Transverse colon (tissue), 4 donors: ENCODE results near the gene ATRN. TPM values are rescaled to one million over a fixed set of nuclear protein-coding genes. Genes with fewer than 3 reads are reported as not detected.

Experiments
- DNase-seq: peaks from one replicate; pipeline ENCODE4 v3.0.0-alpha.2; 2019
- H3K27ac ChIP-seq, 4 donors: fragments of 200-600 bp; sonication (generic); 2 replicates each; pipeline ENCODE4 v1.5.1; 2016 to 2018; ENCODE audit warnings: inconsistent platforms in 4 of 4
- H3K27me3 ChIP-seq: fragments of 200-600 bp; sonication (generic); 2 replicates; pipeline ENCODE4 v1.5.1; 2017; ENCODE audit warnings: inconsistent platforms
- H3K36me3 ChIP-seq, 4 donors: fragments of 200-600 bp; sonication (generic); 2 replicates each; pipeline ENCODE4 v1.5.1; 2017 to 2019; ENCODE audit warnings: inconsistent platforms in 4 of 4
- H3K4me1 ChIP-seq, 4 donors: fragments of 200-600 bp; sonication (generic); 2 replicates each; pipeline ENCODE4 v1.5.1; 2017 to 2020; ENCODE audit warnings: inconsistent platforms in 4 of 4
- H3K4me3 ChIP-seq, 4 donors: fragments of 200-600 bp; sonication (generic); 1 replicate in 1 of 4; 2 replicates in 3 of 4; pipeline versions ENCODE4 v1.5.1 to v1.6.1; 2017 to 2019; ENCODE audit warnings: inconsistent platforms in 4 of 4
- H3K9me3 ChIP-seq, 2 donors: fragments of 200-600 bp; sonication (generic); 2 replicates each; pipeline ENCODE4 v1.5.1; 2017 to 2019; ENCODE audit warnings: inconsistent platforms in 2 of 2
- EP300 ChIP-seq: sonication (generic); formaldehyde crosslinking; IDR thresholded peaks from one replicate; pipeline ENCODE4 v1.6.1; 2017; ENCODE audit warnings: antibody characterized with exemption, low read depth
- POLR2A ChIP-seq: fragments of 450-650 bp; IDR thresholded peaks from one replicate; pipeline ENCODE4 v1.6.1; 2016; ENCODE audit warnings: antibody characterized with exemption, mild to moderate bottlenecking, moderate library complexity
- POLR2AphosphoS5 ChIP-seq, 3 donors: sonication (generic); formaldehyde crosslinking; IDR thresholded peaks; one replicate each; pipeline ENCODE4 v1.6.1; 2016; ENCODE audit warnings: antibody characterized with exemption in 3 of 3
- WGBS, 2 donors: methylation state at CpG; one replicate each; pipeline ENCODE4 v1.1.5; 2018; ENCODE audit warnings: low coverage in 1 of 2; 5-methylcytosine and 5-hydroxymethylcytosine counted together
- in situ Hi-C, 4 donors: fragments of 200-750 bp; cut with MboI; loops; one replicate each; pipeline versions ENCODE4 v1.15.0 to v1.15.1; 2017; ENCODE audit warnings: low sequenced_read_pairs in 3 of 4, low pct_ligation_motif_present in 1 of 4, low pct_unique_long_range_greater_than_20kb in 1 of 4
- intact Hi-C: fragments of 100-400 bp; cut with DNase I; formaldehyde crosslinking; loops from one replicate; pipeline ENCODE4 v1.15.1; 2023; ENCODE audit warnings: low total_unique reads
- total RNA-seq, 4 donors: library from RNA; depleted of rRNA; stranded (reverse); fragments of >200 nt; gene quantifications; one replicate each; pipeline ENCODE4 v1.1.0, GENCODE V29; 2016
- TF ChIP-seq, protein P1 (sequence below), 5 experiments: fragments of 200-600 bp in 3 of 5; fragments of 450-650 bp in 2 of 5; sonication (generic) in 3 of 5; IDR thresholded peaks; 1 replicate in 2 of 5; 2 replicates in 3 of 5; pipeline ENCODE4 v1.5.1; 2016 to 2017; ENCODE audit warnings: antibody characterized with exemption in 5 of 5, inconsistent platforms in 3 of 5, mild to moderate bottlenecking in 2 of 5, moderate library complexity in 1 of 5

ATRN gene
- total RNA-seq, 4 donors from 2014 or later = 6.8 to 24.7 (median 15.9) TPM

DNA sequence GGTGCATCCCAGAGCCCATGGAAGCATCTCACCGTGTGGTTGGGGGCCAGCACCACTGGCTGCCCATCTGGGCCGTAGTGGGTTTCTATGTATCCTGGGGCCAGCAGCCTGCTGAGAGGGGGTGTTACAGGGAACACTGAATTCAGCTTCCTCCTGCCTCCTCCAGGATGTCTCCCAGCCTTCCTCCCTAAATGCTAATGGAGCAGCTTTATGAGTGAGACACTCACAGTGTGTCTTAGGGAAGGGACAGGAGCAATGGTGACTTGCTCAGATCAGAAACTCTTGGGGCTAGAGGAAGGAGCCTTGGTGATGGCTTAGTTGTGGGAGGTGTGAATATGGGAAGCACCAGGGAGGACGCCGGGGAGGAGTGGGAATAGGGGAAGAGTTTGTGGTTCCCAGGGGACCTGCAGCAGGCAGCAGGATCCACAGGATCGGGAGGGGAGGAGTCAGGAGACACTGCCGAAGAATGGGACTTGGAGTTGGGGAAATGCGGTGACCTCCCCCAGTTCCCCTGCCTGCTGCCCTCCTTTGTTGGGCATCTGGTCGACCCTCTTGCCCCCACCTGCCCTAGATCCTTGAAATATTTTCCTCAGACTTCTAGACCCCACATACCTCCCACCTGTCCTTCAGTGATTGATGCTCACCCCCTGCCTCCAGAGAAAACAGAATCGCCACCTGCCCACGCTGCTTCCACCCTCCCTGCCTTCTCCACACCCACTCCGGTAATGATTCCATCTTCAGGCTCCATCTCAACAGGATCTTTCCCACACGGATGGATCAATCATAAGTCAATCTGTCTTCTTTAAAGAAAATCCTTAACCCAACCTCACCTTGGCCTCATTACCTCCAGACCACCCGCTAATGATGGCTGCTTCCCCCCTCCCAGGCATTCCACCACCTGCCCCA lies 204.4 kb downstream of the ATRN start:
- no peak overlapping the region for H3K4me3 ChIP-seq
- intact Hi-C loops (loop anchor here (1.0 kb wide), 1 partner anchor 35 kb away; no protein-coding TSS in a partner anchor), in situ Hi-C loops (loop anchor here in 1 of 4 donors (25.0 kb wide), 1 partner anchor 412 kb away; no protein-coding TSS in a partner anchor)
- DNase-seq = no peak
- TF ChIP-seq POLR2AphosphoS5 (IDR thresholded peaks at IDR 0.05) (no peak), EP300 (no peak), POLR2A (no peak)
- TF ChIP-seq, protein P1, sequence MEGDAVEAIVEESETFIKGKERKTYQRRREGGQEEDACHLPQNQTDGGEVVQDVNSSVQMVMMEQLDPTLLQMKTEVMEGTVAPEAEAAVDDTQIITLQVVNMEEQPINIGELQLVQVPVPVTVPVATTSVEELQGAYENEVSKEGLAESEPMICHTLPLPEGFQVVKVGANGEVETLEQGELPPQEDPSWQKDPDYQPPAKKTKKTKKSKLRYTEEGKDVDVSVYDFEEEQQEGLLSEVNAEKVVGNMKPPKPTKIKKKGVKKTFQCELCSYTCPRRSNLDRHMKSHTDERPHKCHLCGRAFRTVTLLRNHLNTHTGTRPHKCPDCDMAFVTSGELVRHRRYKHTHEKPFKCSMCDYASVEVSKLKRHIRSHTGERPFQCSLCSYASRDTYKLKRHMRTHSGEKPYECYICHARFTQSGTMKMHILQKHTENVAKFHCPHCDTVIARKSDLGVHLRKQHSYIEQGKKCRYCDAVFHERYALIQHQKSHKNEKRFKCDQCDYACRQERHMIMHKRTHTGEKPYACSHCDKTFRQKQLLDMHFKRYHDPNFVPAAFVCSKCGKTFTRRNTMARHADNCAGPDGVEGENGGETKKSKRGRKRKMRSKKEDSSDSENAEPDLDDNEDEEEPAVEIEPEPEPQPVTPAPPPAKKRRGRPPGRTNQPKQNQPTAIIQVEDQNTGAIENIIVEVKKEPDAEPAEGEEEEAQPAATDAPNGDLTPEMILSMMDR (IDR thresholded peaks at IDR 0.05) = no peak
- no peak overlapping the region for H3K27ac ChIP-seq
- H3K36me3 ChIP-seq = no peaks in the 10 kb centered on the region
- 27 to 55% methylated on average over 6 to 13 of the region's 13 CpGs for WGBS, 2 donors
- H3K27me3 ChIP-seq = peaks cover 60% of the 10 kb centered on the region
- H3K4me1 ChIP-seq = peaks cover 13 to 24% (median 18%) of the 10 kb centered on the region in 4 donors
- H3K9me3 ChIP-seq = no peaks in the 10 kb centered on the region

DNA sequence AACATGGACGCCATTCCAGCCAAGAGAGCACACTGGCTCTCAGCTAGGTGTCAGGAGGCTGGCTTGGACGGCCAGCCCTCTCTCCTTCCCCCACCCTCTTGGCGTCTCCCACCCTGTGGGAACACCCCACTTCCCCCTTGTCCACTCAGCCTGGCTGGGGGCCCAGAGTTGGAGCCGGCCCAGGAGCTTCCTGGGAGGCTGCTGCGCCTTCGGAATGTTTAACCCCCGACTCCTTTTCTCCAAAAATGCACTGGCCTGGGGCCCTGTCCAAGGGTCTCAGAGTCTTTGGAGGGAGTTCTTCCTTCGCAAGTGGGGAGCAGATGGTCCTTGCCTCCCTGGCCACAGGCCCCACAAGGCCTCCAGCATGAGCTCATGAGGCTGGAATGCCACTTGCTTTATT lies 206.9 kb downstream of the ATRN start:
- in situ Hi-C loops (loop anchor here in 1 of 4 donors (25.0 kb wide), 1 partner anchor 410 kb away; no protein-coding TSS in a partner anchor), intact Hi-C loops (no loop called here)
- peak; percentile 28 for DNase-seq
- Histone ChIP-seq H3K4me3 (no peak overlapping the region), H3K27ac (peak overlapping the region; percentile 70 to 96 (median 85)), H3K9me3 (no peaks in the 10 kb centered on the region), H3K36me3 (no peaks in the 10 kb centered on the region), H3K27me3 (peaks cover 71% of the 10 kb centered on the region), H3K4me1 (peaks cover 13 to 37% (median 22%) of the 10 kb centered on the region in 4 donors)
- WGBS, 2 donors = 57% methylated on average over 8 of the region's 8 CpGs; no CpG with 5 or more reads in 1 of the 2 donors
- TF ChIP-seq POLR2A = no peak
- no peak for TF ChIP-seq POLR2AphosphoS5 (IDR thresholded peaks at IDR 0.05)
- no peak for TF ChIP-seq EP300
- TF ChIP-seq, protein P1 (IDR thresholded peaks at IDR 0.05) = no peak

DNA sequence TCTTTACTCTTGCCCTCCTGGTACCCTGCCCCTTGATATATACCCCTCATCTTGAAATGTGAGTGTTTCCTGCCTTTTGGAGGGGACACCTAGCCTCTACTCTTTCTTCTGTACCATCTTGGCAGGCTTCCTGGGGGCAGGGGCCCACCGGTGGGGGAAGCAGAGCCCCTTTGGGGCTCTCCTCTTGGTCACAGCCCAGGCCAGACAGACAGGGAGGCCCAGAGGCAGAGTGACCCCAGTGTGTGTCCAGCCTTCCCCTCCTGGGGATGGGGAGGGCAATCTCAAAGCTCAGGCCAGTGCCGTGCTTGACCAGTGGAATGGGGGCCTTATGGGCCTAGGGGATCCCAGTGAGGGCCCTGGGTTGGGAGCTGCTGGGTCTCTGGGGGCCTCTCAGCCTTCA lies 207.4 kb downstream of the ATRN start:
- no peaks in the 10 kb centered on the region for H3K36me3 ChIP-seq
- no peak overlapping the region for H3K4me3 ChIP-seq
- TF ChIP-seq, protein P1 (IDR thresholded peaks at IDR 0.05) = no peak
- no peak for TF ChIP-seq EP300
- TF ChIP-seq POLR2A = no peak
- no peak for TF ChIP-seq POLR2AphosphoS5 (IDR thresholded peaks at IDR 0.05)
- peak overlapping the region; percentile 70 to 96 (median 85) for H3K27ac ChIP-seq
- in situ Hi-C loops (loop anchor here in 1 of 4 donors (25.0 kb wide), 1 partner anchor 409 kb away; no protein-coding TSS in a partner anchor), intact Hi-C loops (no loop called here)
- 59% methylated on average over 2 of the region's 2 CpGs; no CpG with 5 or more reads in 1 of the 2 donors for WGBS, 2 donors
- peaks cover 13 to 37% (median 22%) of the 10 kb centered on the region in 4 donors for H3K4me1 ChIP-seq
- no peaks in the 10 kb centered on the region for H3K9me3 ChIP-seq
- H3K27me3 ChIP-seq = peaks cover 71% of the 10 kb centered on the region
- DNase-seq = no peak
